IMR-90 (cell line): Measurements from ENCODE around the gene DIAPH2. TPM values are rescaled to one million over a fixed set of nuclear protein-coding genes. Genes with fewer than 3 reads are reported as not detected.

Source experiments
- ATAC-seq: fragments of 200-7000 bp; cut with Tn5 transposase; 2 replicates; pipeline ENCODE4 v1.9.1; 2020; ENCODE audit warnings: low read depth, mild to moderate bottlenecking, moderate library complexity
- BruUV-seq: library from RNA; stranded (reverse); fragments of 400-500 nt; replicated peaks from 2 replicates; lab custom pipeline; 2021; lab: Mats Ljungman, UMichigan
- CTCF ChIA-PET: fragments of 300-600 bp; formaldehyde crosslinking; extraction: SDS; loops from one replicate; lab custom pipeline; 2021; ENCODE audit warnings: antibody characterized with exemption; lab: Yijun Ruan, JAX
- POLR2A ChIA-PET: fragments of 300-600 bp; sonication (Branson Sonifier 250); formaldehyde crosslinking; loops from one replicate; lab custom pipeline; 2022; ENCODE audit warnings: antibody characterized with exemption; ENCODE audit not compliant: unreplicated experiment; lab: Charles Lee
- DNase-seq: peaks from one replicate; pipeline ENCODE4 v3.0.0; 2013
- H2AFZ ChIP-seq: replicated peaks from 2 replicates; pipeline ENCODE3; 2013; ENCODE audit warnings: low read length, mild to moderate bottlenecking; ENCODE audit not compliant: poor library complexity
- H2AK5ac ChIP-seq: 2 replicates; pipeline ENCODE4 v1.6.1; 2013; ENCODE audit warnings: low read depth, low read length, inconsistent platforms
- H2AK9ac ChIP-seq: replicated peaks from 2 replicates; pipeline ENCODE3; 2013; ENCODE audit warnings: mild to moderate bottlenecking, low read depth, low read length, moderate library complexity; ENCODE audit not compliant: poor library complexity
- H2BK120ac ChIP-seq: 2 replicates; pipeline ENCODE4 v1.6.1; 2013; ENCODE audit warnings: low read depth, low read length, inconsistent platforms
- H2BK15ac ChIP-seq: 3 replicates; pipeline ENCODE4 v1.6.1; 2013; ENCODE audit warnings: low read depth, low read length, inconsistent platforms
- H2BK20ac ChIP-seq: 2 replicates; pipeline ENCODE4 v1.6.1; 2013; ENCODE audit warnings: low read depth, mild to moderate bottlenecking, inconsistent platforms, low read length, moderate library complexity
- H2BK5ac ChIP-seq: 2 replicates; pipeline ENCODE4 v1.6.1; 2013; ENCODE audit warnings: mild to moderate bottlenecking, low read depth, low read length, inconsistent platforms; ENCODE audit not compliant: poor library complexity, severe bottlenecking
- H3K14ac ChIP-seq: replicated peaks from 2 replicates; pipeline ENCODE4 v1.6.1; 2013; ENCODE audit warnings: low read depth, low read length, inconsistent platforms
- H3K18ac ChIP-seq: 2 replicates; pipeline ENCODE4 v1.6.1; 2013; ENCODE audit warnings: low read depth, low read length, control low read depth
- H3K23ac ChIP-seq: 2 replicates; pipeline ENCODE4 v1.6.1; 2013; ENCODE audit warnings: low read depth, low read length, inconsistent platforms
- H3K27ac ChIP-seq: 2 replicates; pipeline ENCODE4 v1.5.1; 2013; ENCODE audit warnings: mild to moderate bottlenecking, control low read depth, low read length; ENCODE audit not compliant: insufficient read depth
- H3K27me3 ChIP-seq: 2 replicates; pipeline ENCODE4 v1.6.1; 2013; ENCODE audit warnings: low read length; ENCODE audit not compliant: control insufficient read depth, insufficient read depth
- H3K36me3 ChIP-seq: 2 replicates; pipeline ENCODE4 v1.6.1; 2013; ENCODE audit warnings: low read length, mixed read lengths; ENCODE audit not compliant: control insufficient read depth, insufficient read depth
- H3K4ac ChIP-seq: 2 replicates; pipeline ENCODE4 v1.6.1; 2013; ENCODE audit warnings: low read depth, low read length, inconsistent platforms
- H3K4me1 ChIP-seq: 2 replicates; pipeline ENCODE4 v1.6.1; 2013; ENCODE audit warnings: low read length, mixed read lengths; ENCODE audit not compliant: control insufficient read depth, insufficient read depth
- H3K4me2 ChIP-seq: 2 replicates; pipeline ENCODE4 v1.6.1; 2013; ENCODE audit warnings: low read depth, mild to moderate bottlenecking, control low read depth, low read length, moderate library complexity
- H3K4me3 ChIP-seq: 2 replicates; pipeline ENCODE4 v1.5.1; 2013; ENCODE audit warnings: low read depth, mild to moderate bottlenecking, control low read depth, low read length, moderate library complexity; ENCODE audit not compliant: insufficient read depth
- H3K56ac ChIP-seq: 2 replicates; pipeline ENCODE4 v1.6.1; 2013; ENCODE audit warnings: low read length, inconsistent platforms; ENCODE audit not compliant: insufficient read depth; ENCODE audit errors: extremely low read depth
- H3K79me1 ChIP-seq, 2 experiments: 2 replicates each; pipeline ENCODE4 v1.6.1; 2013; ENCODE audit warnings: low read length in 2 of 2, inconsistent platforms in 1 of 2, low read depth in 1 of 2
- H3K9ac ChIP-seq: 2 replicates; pipeline ENCODE4 v1.6.1; 2013; ENCODE audit warnings: low read depth, low read length, control low read depth
- H3K9me1 ChIP-seq: 2 replicates; pipeline ENCODE4 v1.6.1; 2013; ENCODE audit warnings: low read length, inconsistent platforms; ENCODE audit not compliant: insufficient read depth
- H3K9me3 ChIP-seq: 2 replicates; pipeline ENCODE4 v1.6.1; 2013; ENCODE audit warnings: low read length; ENCODE audit not compliant: control insufficient read depth, insufficient read depth
- H4K20me1 ChIP-seq: 2 replicates; pipeline ENCODE4 v1.6.1; 2013; ENCODE audit warnings: low read length, inconsistent platforms; ENCODE audit not compliant: insufficient read depth
- H4K5ac ChIP-seq: 2 replicates; pipeline ENCODE4 v1.6.1; 2013; ENCODE audit warnings: mild to moderate bottlenecking, low read depth, low read length, control low read depth
- H4K8ac ChIP-seq, 2 experiments: 2 replicates each; pipeline ENCODE4 v1.6.1; 2013; ENCODE audit warnings: low read depth in 2 of 2, low read length in 2 of 2, control low read depth in 1 of 2, inconsistent platforms in 1 of 2
- H4K91ac ChIP-seq: 2 replicates; pipeline ENCODE4 v1.6.1; 2013; ENCODE audit warnings: low read depth, low read length, inconsistent platforms; ENCODE audit not compliant: insufficient read depth
- BHLHE40 ChIP-seq: fragments of 150-350 bp; IDR thresholded peaks from 2 replicates; pipeline ENCODE4 v1.6.1; 2016; ENCODE audit warnings: mild to moderate bottlenecking, low read depth, low read length
- CEBPB ChIP-seq: IDR thresholded peaks from 2 replicates; pipeline ENCODE4 v1.6.1; 2012; ENCODE audit warnings: low read depth, low read length, improper control_type of control experiment
- CHD1 ChIP-seq: IDR thresholded peaks from 2 replicates; pipeline ENCODE4 v1.6.1; 2012; ENCODE audit warnings: low read depth, low read length, improper control_type of control experiment
- FOS ChIP-seq: fragments of 150-350 bp; IDR thresholded peaks from 2 replicates; pipeline ENCODE4 v1.6.1; 2016; ENCODE audit warnings: low read depth, low read length
- MAFK ChIP-seq: IDR thresholded peaks from 2 replicates; pipeline ENCODE4 v1.6.1; 2012; ENCODE audit warnings: low read depth, low read length, improper control_type of control experiment
- MAZ ChIP-seq: IDR thresholded peaks from 2 replicates; pipeline ENCODE4 v1.6.1; 2012; ENCODE audit warnings: low read depth, mild to moderate bottlenecking, low read length, improper control_type of control experiment, moderate library complexity, borderline replicate concordance
- MXI1 ChIP-seq: IDR thresholded peaks from 2 replicates; pipeline ENCODE4 v1.6.1; 2012; ENCODE audit warnings: low read depth, mild to moderate bottlenecking, low read length, moderate library complexity, borderline replicate concordance
- RAD21 ChIP-seq: IDR thresholded peaks from 2 replicates; pipeline ENCODE4 v1.6.1; 2012; ENCODE audit warnings: low read length, improper control_type of control experiment
- RCOR1 ChIP-seq: IDR thresholded peaks from 2 replicates; pipeline ENCODE4 v1.6.1; 2012; ENCODE audit warnings: mild to moderate bottlenecking, low read length, improper control_type of control experiment; ENCODE audit not compliant: insufficient replicate concordance
- RFX5 ChIP-seq: IDR thresholded peaks from 2 replicates; pipeline ENCODE4 v1.8.0; 2012; ENCODE audit warnings: low read depth, mild to moderate bottlenecking, low read length, moderate library complexity
- SMC3 ChIP-seq: fragments of 150-350 bp; IDR thresholded peaks from 2 replicates; pipeline ENCODE4 v1.6.1; 2016; ENCODE audit warnings: low read depth, mild to moderate bottlenecking, antibody characterized with exemption, low read length, moderate library complexity
- WGBS, 2 experiments: methylation state at CpG; one replicate each; pipeline versions ENCODE4 v1.1.5 to v1.1.7; 2013; ENCODE audit warnings: missing lambda C conversion rate in 2 of 2; ENCODE audit not compliant: insufficient read length in 1 of 2; ENCODE audit errors: extremely low coverage in 2 of 2; 5-methylcytosine and 5-hydroxymethylcytosine counted together
- dilution Hi-C: fragments of 300-500 bp; cut with HindIII; formaldehyde crosslinking; loops from one replicate; pipeline ENCODE4 v1.14.3; 2018; ENCODE audit warnings: low sequenced_read_pairs; ENCODE audit not compliant: unreplicated experiment
- in situ Hi-C: fragments of 300-500 bp; cut with MboI; formaldehyde crosslinking; loops from 3 replicates; pipeline ENCODE4 v1.14.3; 2019; ENCODE audit warnings: low sequenced_read_pairs, inconsistent platforms, mixed read lengths
- intact Hi-C: fragments of 100-400 bp; cut with micrococcal nuclease; formaldehyde crosslinking; loops from 2 replicates; pipeline ENCODE4 v1.10.0; 2022
- polyA plus RNA-seq, 3 experiments: library from polyadenylated mRNA; depleted of rRNA; stranded (reverse); fragments of >200 nt; gene quantifications; 2 replicates each; pipeline ENCODE4 v1.2.3, GENCODE V29; 2012; ENCODE audit warnings: low replicate concordance in 1 of 3
- total RNA-seq: library from RNA; depleted of rRNA; stranded (reverse); fragments of >200 nt; gene quantifications from 2 replicates; pipeline ENCODE4 v1.2.3, GENCODE V29; 2012
- TF ChIP-seq, protein P1 (sequence below): fragments of 150-350 bp; IDR thresholded peaks from 2 replicates; pipeline ENCODE4 v1.6.1; 2017; ENCODE audit warnings: mild to moderate bottlenecking, antibody characterized with exemption, low read length, low read depth
- TF ChIP-seq, protein P2 (sequence below): conservative IDR thresholded peaks from 2 replicates; pipeline ENCODE4 v1.5.1; 2012; ENCODE audit warnings: mild to moderate bottlenecking, low read depth, low read length, improper control_type of control experiment
- TF ChIP-seq, protein P3 (sequence below): fragments of 150-350 bp; IDR thresholded peaks from 2 replicates; pipeline ENCODE4 v1.6.1; 2016; ENCODE audit warnings: low read depth, mild to moderate bottlenecking, low read length, moderate library complexity, borderline replicate concordance

Gene DIAPH2
- total and polyA plus RNA-seq, 2 of the 4 experiments (the other 2 are of a cell fraction): 3.6 to 19.9 TPM

DNA sequence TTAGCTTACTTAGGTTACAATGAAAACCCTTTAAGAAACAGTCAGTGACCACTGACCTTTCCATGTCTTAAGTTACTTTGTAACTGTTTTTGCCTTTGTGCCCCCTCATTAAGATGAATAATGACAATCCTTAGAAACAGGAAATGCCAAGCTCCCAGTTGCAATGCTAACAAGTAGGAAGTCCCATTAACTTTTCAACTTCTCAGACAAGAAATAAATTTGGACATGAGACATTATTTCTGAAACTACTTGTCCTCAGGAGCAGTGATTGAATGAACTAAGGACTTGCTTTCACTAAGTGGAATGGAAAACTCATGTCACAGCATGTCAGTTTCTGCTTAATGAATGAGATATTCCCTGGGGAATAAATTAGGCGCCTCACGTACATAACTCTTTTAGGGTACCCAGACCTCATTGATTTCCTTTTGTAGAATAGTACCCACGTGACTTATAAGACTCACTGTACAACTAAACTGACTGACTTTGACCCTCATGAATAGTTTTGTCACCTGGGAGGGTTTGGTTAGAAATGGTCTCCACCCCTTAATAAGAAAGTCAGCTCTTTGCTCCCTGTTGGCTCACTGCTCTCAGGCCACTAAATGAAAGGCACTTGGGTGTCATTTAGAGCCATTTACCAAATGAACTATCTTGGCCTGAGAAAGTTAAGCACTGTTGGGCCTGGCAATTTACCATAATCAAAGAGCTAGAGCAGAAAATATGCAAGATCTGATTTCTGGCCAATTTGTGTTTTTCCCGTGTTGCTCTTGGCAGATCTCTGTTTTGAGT, 582.9 kb downstream of the DIAPH2 start:
- Histone ChIP-seq H4K5ac (no peak overlapping the region), H4K8ac (no peak overlapping the region), H3K4me3 (no peak overlapping the region), H2BK15ac (no peak overlapping the region), H3K9me1 (no peaks in the 10 kb centered on the region), H3K27ac (no peak overlapping the region), H3K9me3 (no peaks in the 10 kb centered on the region), H3K36me3 (no peaks in the 10 kb centered on the region), H4K91ac (no peak overlapping the region), H3K23ac (no peak overlapping the region), H2AK9ac (no peak overlapping the region), H3K4ac (0 out of 2 replicates have a peak overlapping the region, but pooled peaks have one; percentile 3), H2AFZ (no peak overlapping the region), H3K18ac (no peak overlapping the region), H3K56ac (no peak overlapping the region), H3K4me2 (no peak overlapping the region; the same call in 1 of the 2 replicates), H3K14ac (no peak overlapping the region), H3K79me1 (no peaks in the 10 kb centered on the region), H3K9ac (no peak overlapping the region), H4K20me1 (no peaks in the 10 kb centered on the region), H2AK5ac (no peak overlapping the region), H3K4me1 (peaks cover 2% of the 10 kb centered on the region; the same call in 1 of the 2 replicates), H2BK120ac (no peak overlapping the region), H2BK20ac (no peak overlapping the region), H2BK5ac (no peak overlapping the region), H3K27me3 (no peaks in the 10 kb centered on the region; the same call in 1 of the 2 replicates)
- BruUV-seq: no TSS peak
- CTCF ChIA-PET: interaction anchor here (0.6 kb wide), 1 partner anchor 75 kb away, joined by 3 read pairs; no protein-coding TSS in a partner anchor
- dilution Hi-C loops: no loop called here
- POLR2A ChIA-PET: no interaction called here
- ATAC-seq: no peak
- in situ Hi-C loops: no loop called here
- intact Hi-C loops: no loop called here
- no CpG with 5 or more reads among the region's 4 CpGs for WGBS, 2 experiments
- peak; percentile 14 for DNase-seq
- no peak for TF ChIP-seq FOS
- TF ChIP-seq RFX5: no peak
- TF ChIP-seq SMC3: no peak
- no peak for TF ChIP-seq MXI1
- TF ChIP-seq RAD21: no peak
- no peak for TF ChIP-seq CEBPB
- no peak for TF ChIP-seq MAFK
- TF ChIP-seq BHLHE40: no peak
- TF ChIP-seq RCOR1: no peak
- TF ChIP-seq CHD1: no peak
- TF ChIP-seq MAZ: no peak
- TF ChIP-seq, protein P1, sequence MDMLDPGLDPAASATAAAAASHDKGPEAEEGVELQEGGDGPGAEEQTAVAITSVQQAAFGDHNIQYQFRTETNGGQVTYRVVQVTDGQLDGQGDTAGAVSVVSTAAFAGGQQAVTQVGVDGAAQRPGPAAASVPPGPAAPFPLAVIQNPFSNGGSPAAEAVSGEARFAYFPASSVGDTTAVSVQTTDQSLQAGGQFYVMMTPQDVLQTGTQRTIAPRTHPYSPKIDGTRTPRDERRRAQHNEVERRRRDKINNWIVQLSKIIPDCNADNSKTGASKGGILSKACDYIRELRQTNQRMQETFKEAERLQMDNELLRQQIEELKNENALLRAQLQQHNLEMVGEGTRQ: no peak
- TF ChIP-seq, protein P2, sequence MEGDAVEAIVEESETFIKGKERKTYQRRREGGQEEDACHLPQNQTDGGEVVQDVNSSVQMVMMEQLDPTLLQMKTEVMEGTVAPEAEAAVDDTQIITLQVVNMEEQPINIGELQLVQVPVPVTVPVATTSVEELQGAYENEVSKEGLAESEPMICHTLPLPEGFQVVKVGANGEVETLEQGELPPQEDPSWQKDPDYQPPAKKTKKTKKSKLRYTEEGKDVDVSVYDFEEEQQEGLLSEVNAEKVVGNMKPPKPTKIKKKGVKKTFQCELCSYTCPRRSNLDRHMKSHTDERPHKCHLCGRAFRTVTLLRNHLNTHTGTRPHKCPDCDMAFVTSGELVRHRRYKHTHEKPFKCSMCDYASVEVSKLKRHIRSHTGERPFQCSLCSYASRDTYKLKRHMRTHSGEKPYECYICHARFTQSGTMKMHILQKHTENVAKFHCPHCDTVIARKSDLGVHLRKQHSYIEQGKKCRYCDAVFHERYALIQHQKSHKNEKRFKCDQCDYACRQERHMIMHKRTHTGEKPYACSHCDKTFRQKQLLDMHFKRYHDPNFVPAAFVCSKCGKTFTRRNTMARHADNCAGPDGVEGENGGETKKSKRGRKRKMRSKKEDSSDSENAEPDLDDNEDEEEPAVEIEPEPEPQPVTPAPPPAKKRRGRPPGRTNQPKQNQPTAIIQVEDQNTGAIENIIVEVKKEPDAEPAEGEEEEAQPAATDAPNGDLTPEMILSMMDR: no peak
- TF ChIP-seq, protein P3, sequence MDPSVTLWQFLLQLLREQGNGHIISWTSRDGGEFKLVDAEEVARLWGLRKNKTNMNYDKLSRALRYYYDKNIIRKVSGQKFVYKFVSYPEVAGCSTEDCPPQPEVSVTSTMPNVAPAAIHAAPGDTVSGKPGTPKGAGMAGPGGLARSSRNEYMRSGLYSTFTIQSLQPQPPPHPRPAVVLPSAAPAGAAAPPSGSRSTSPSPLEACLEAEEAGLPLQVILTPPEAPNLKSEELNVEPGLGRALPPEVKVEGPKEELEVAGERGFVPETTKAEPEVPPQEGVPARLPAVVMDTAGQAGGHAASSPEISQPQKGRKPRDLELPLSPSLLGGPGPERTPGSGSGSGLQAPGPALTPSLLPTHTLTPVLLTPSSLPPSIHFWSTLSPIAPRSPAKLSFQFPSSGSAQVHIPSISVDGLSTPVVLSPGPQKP: no peak
